GM21423 (cell line): ENCODE results near the gene LY86.

Experiments used
- ATAC-seq: cut with Tn5 transposase; IDR thresholded peaks from one replicate; pipeline ENCODE4 v1.9.1; 2021; ENCODE audit warnings: mild to moderate bottlenecking, moderate library complexity; ENCODE audit not compliant: unreplicated experiment

LY86 gene

GRCh38 chr6:6569811-6570164 lies 18.7 kb upstream of the LY86 start:
- ATAC-seq = no peak

GRCh38 chr6:6570929-6571671 lies 17.4 kb upstream of the LY86 start:
- ATAC-seq = no peak

- no peak for ATAC-seq
Measured at GRCh38 chr6:6575143-6575542, 13.4 kb upstream of the LY86 start.

GRCh38 chr6:6577735-6578134 lies 10.8 kb upstream of the LY86 start:
- ATAC-seq = no peak

DNA sequence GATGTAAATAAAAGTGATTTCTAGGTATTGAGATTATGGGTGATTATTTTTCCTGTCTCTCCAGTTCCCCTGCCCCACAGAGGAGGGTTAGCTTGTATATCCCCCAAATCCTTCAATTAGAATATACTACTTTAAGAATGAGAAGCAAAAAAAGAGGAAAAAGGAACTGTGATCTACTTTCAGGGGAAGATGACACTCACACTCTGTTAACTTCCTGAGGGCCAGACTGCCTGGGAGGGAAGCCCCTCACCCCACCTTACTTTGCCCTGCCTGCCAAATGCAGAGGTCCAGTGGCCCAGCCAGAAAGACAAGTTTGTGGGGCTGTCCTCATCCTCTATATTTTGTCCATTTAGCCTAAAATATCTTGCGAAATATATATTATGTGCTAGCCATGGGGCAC lies 9.2 kb upstream of the LY86 start:
- no peak for ATAC-seq

- no peak for ATAC-seq
Measured at GRCh38 chr6:6580225-6580856, 8.2 kb upstream of the LY86 start.

DNA sequence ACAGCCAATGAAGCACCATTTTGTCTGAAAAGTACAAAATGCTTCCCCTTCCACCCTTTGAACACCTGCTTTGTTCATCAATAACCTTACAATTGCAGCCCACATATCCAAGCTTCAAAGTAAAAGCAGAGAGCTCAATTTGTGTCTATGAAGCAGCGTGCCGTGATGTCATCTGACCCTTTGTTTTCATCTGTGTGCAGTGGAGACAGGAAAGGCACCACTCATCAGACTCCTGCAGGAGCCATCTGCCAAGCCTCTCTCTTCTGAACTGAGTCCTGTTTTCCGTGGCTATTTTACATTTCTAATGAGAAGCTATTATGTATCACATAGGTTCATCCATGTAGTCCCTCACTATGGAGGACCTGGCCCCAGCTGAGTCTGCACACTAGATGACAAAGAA lies 7.5 kb upstream of the LY86 start:
- no peak for ATAC-seq

DNA sequence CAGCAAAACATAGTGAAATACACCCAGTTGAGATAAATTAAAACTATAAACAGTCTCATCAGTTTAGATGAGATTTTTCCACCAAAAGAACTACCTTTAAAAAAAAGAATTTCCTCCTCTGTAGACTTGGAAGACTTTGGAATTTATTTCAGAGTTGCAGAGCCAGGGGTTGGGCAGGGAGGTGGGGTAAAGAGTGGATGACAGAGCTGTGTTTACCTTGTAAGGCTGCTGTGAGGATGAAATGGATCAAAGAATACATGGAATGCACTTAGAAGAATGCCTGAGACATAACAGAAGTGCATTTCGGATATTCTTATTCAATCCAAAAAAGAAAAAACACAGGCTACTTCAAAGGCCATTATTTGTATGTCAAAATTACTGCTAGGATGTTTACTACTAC lies 6.4 kb upstream of the LY86 start:
- ATAC-seq = no peak

DNA sequence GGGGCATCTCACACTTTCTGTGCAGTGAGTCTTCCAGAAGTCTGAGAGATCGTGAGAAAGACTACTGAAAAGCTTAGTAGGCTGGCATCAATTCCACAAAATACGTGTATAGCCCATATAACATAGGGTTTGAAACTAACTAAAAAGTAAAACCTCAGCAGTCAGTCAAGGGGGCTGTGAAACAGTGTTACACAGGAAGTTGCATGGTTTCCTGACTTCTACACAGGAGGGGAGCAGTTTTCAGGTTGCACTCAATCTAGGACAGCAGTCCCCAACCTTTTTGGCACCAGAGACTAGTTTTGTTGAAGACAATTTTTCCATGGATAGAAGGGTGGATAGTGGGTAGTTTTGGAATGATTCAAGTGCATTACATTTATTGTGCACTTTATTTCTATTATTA lies 4.7 kb upstream of the LY86 start:
- no peak for ATAC-seq

GRCh38 chr6:6584310-6585002 lies 4.1 kb upstream of the LY86 start:
- peak; percentile 18 for ATAC-seq

DNA sequence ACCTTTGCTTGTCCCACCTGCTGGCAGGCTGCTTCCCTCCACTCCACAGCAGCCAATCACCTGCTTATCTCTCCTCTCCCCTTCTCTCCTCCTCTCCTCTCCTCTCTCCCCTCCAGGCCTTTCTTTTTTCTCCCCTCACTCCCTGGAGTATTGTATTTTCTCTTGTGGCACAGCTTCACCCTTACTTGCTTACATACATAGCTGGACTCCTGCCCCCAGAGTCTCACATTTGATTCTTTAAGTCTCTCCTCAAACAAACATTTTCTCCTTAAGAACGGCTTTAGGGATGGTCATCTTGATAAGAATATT lies 3.6 kb upstream of the LY86 start:
- no peak for ATAC-seq

DNA sequence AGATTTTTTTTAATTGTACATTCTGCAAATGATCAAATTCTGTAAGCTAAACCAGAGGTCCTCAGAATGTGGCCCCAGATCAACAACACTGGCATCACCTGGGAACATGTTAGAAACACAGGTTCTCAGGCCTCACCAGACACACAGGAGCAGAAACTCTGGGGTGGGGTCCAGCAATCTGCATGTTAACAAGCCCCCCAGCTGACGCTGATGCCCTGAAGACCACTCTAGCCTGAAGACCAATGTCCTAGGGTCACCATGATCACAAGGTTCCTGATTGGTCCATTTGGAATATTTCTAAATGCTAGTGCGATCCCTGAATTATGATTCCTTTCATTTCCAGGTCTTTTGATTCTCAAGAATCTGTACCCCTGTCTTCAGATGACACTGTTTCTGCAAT lies 2.4 kb upstream of the LY86 start:
- no peak for ATAC-seq

DNA sequence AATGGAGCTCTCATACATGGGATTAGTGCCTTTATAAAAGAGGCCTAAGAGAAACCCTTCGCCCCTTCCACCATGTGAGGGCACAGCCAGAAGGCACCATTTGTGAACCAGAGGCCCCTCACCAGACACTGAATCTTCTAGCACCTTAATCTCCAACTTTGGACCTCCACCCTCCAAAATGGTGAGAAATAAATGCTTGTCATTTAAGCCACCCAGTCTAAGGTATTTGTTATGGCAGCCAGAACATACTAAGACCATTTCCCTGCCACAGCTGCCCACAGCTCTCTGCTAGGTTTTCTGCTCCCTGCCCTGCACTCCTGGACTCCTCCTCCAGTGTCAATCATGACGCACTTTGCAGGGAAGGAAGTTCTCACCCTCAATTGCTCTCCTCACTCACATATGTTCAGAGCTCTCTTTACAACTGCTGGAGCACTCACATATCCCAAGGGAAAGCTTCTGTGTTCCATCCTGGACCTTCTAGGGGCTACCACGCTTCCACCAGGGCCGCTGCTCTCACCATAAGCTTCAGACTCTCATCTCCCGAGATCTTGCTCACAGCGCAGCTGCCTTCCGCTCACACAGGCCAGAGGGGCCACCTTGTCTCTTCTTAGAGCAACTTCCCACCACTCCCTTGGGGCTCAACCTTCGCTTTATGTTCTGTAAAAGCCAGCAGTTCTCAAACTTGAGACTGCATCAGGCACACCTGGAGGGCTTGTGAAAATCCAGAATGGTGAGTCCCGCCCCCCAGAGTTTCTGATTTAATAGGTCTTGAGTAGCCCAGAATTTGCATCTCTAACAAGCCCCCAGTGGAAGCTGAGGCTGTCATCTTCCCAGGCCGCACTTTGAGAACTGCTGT lies 1.6 kb upstream of the LY86 start:
- peak; percentile 39 for ATAC-seq

- no peak for ATAC-seq
Measured at GRCh38 chr6:6587696-6588063, 840 bp upstream of the LY86 start.

DNA sequence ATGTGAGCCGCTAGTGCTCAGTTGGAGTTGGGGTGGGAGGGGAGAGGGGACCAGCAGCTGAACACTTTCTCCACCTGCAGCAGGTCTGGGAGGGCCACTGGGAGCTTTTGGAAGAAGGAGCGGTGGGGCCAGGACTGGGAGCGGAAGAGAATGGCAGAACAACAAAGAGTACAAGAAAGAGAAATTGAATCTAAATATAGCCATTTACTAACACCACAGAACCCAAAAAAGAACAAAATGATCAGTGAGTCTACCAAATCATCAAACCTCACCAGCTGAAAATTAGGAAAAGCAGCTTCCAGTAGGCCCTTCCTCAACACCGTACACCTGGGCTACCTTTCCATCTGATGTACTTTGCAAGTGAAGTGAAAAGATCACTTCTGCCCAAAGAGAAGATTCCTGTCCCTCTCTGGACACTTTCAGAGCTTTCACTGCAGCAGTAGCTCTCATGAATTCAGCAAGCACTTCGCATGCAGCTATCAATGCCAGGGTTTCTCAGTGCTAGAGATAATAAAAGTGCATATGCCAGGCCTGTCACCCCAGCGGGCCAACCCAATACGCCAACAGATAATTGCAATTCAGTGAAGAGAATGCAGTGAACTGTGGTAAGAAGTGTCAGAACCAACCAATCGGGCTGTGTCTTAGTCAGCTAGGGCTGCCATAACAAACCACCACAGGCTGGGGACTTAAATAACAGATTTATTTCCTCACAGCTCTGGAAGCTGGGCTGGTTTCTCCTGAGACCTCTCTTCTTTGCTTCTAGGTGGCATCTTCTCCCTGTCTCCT lies 597 bp downstream of the LY86 start:
- ATAC-seq = no peak

DNA sequence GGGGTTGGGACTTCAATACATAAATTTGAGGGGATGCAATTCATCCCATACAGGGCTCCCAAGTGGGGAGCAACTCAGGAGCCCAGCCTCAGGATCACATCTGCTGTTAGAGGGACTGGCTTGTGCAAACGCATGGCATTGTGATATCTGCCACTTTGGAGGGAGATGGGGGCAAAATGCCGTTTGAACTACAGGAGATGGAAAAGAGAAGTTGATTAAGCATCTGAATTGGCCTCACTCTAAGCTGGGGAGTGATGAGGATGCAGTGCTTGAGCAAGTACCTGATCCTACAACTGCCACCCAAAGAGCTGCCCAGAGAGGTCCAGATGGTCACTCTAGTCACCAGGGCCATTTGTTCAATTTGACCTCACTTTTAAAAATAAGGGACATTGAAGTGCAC lies 2.0 kb downstream of the LY86 start:
- ATAC-seq = no peak

DNA sequence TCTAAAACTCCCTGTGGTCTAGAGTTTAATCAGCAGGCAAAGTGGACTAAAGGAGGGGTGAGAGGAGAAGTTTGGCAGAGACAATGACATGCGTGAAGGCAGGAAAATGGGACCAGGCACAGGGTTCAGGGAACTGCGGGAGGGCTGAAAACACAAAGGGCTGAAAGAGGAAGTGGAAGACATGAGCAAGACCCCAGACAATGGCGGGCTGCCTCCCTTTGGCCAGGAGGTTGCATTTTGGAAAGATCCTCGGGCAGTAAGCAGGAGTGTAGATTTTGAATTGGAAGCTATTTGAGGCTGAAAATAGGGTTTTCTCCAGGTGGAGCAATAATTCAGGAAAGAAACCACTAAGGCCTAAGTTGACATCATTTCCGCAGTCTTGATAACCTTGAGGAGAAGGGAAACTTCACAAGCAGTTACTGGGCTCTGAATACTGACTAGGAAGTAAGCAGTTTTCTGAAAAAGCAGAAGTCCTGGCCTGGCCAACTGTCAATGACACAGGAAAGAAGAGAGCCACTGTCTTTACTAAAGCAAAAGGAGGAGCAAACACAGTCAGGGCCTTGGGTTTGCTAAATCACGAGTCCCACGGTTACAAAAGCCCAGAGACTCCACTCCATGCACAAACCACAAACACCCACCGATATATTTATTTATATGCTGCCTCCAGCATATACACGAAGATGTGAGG lies 3.4 kb downstream of the LY86 start:
- ATAC-seq = peak; percentile 27

DNA sequence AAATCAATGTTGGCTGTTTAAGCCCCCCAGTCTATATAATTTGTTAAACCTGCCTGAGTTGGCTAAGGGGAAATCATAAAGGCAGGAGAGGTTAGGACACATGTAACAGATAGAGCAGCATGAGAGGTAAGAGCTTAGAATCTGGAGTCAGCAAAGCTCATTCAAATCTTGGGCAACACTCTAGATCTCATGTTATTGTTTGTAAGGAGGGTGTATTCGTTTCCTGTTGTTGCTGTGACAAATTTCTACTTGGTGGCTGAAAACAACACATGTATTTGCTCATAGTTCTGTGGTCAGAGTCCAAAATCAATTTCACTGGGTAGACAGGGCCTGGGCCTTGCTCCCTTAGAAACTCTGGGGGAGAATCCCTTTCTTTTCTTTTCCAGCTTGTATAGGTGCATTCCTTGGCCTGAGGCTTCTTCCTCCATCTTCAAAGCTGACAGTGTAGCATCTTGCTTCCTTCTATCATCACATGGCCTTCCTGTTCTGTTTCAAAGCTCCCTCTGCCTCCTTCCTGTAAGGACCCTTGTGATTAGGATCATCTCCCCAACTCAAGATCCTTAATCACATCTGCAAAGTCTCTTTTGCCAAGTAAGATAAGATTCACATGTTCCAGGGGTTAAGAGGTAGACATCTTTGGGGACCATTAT lies 4.4 kb downstream of the LY86 start:
- no peak for ATAC-seq

GRCh38 chr6:6593867-6594468 lies 5.4 kb downstream of the LY86 start:
- no peak for ATAC-seq
